ENCODE measurements around the gene CDKAL1.

DNA sequence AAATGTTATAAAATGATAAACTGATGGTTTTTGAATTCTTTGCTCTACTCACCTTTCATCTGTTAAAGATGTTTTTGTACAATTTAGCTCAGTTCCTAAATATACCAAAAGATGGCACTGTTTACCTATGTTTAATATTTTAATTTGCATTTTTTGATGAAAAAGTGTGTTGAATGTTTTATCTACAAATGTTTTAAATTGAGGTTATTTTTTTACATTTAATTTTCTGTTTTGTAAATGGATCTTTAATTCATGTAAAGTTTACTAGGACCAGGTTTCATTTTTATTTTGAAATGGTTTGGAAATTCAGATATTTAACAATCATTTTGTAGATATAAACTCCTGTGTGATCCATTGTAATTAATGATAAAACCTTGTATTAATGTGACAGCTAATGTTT lies 30.0 kb downstream of the CDKAL1 start:
- TF ChIP-seq, protein P1, sequence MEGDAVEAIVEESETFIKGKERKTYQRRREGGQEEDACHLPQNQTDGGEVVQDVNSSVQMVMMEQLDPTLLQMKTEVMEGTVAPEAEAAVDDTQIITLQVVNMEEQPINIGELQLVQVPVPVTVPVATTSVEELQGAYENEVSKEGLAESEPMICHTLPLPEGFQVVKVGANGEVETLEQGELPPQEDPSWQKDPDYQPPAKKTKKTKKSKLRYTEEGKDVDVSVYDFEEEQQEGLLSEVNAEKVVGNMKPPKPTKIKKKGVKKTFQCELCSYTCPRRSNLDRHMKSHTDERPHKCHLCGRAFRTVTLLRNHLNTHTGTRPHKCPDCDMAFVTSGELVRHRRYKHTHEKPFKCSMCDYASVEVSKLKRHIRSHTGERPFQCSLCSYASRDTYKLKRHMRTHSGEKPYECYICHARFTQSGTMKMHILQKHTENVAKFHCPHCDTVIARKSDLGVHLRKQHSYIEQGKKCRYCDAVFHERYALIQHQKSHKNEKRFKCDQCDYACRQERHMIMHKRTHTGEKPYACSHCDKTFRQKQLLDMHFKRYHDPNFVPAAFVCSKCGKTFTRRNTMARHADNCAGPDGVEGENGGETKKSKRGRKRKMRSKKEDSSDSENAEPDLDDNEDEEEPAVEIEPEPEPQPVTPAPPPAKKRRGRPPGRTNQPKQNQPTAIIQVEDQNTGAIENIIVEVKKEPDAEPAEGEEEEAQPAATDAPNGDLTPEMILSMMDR (IDR thresholded peaks at IDR 0.05; ENCODE audit: low read length): peak; percentile 51
- TF ChIP-seq EZH2 (optimal IDR thresholded peaks at IDR 0.05; ENCODE audit: low read depth, low read length) (no peak), EZH2phosphoT487 (IDR thresholded peaks at IDR 0.05; ENCODE audit: low read length) (no peak)
